HepG2 (cell line): ENCODE data around the gene SLC25A18. TPM values are rescaled to one million over a fixed set of nuclear protein-coding genes. Genes with fewer than 3 reads are reported as not detected.

Experiments
- ATF7-NPFF ChIP-seq: sonication (generic); formaldehyde crosslinking; IDR thresholded peaks from 2 replicates; pipeline ENCODE4 v1.8.1; 2023; ENCODE audit warnings: mild to moderate bottlenecking, low read depth, missing genetic modification reagents, moderate library complexity
- ATRX ChIP-seq: sonication (generic); formaldehyde crosslinking; IDR thresholded peaks from 2 replicates; pipeline ENCODE4 v1.4.0; 2020; ENCODE audit warnings: missing genetic modification reagents, borderline replicate concordance
- CSRNP2 ChIP-seq: sonication (generic); formaldehyde crosslinking; conservative IDR thresholded peaks from 2 replicates; pipeline ENCODE4 v1.8.0; 2022; ENCODE audit warnings: low read depth, missing genetic modification reagents
- DDIT3 ChIP-seq: sonication (generic); formaldehyde crosslinking; IDR thresholded peaks from 2 replicates; pipeline ENCODE4 v1.4.0; 2020; ENCODE audit warnings: mild to moderate bottlenecking, missing genetic modification reagents
- GATAD1 ChIP-seq: IDR thresholded peaks from 2 replicates; pipeline ENCODE4 v1.6.1; 2016; ENCODE audit warnings: missing genetic modification reagents, missing compliant biosample characterization
- HOXA7 ChIP-seq: sonication (generic); formaldehyde crosslinking; IDR thresholded peaks from 2 replicates; pipeline ENCODE4 v1.8.1; 2022; ENCODE audit warnings: mild to moderate bottlenecking, missing genetic modification reagents, moderate library complexity
- JUND ChIP-seq: sonication (generic); formaldehyde crosslinking; IDR thresholded peaks from 2 replicates; pipeline ENCODE4 v1.8.0; 2022; ENCODE audit warnings: mild to moderate bottlenecking, missing genetic modification reagents
- PLSCR1 ChIP-seq: sonication (generic); formaldehyde crosslinking; IDR thresholded peaks from 2 replicates; pipeline ENCODE4 v1.5.0; 2020; ENCODE audit warnings: missing genetic modification reagents, mild to moderate bottlenecking, borderline replicate concordance
- RCOR2 ChIP-seq: IDR thresholded peaks from 2 replicates; pipeline ENCODE4 v1.6.1; 2016; ENCODE audit warnings: missing biosample characterization, missing genetic modification reagents
- ZBTB34 ChIP-seq: sonication (generic); formaldehyde crosslinking; IDR thresholded peaks from 2 replicates; pipeline ENCODE4 v1.8.0; 2022; ENCODE audit warnings: mild to moderate bottlenecking, missing genetic modification reagents
- ZBTB43 ChIP-seq: sonication (generic); formaldehyde crosslinking; conservative IDR thresholded peaks from 2 replicates; pipeline ENCODE4 v1.4.0; 2020; ENCODE audit warnings: missing genetic modification reagents
- ZNF513 ChIP-seq: sonication (generic); formaldehyde crosslinking; conservative IDR thresholded peaks from 2 replicates; pipeline ENCODE4 v1.5.0; 2020; ENCODE audit warnings: missing genetic modification reagents
- ZNF687 ChIP-seq: sonication (generic); formaldehyde crosslinking; IDR thresholded peaks from 2 replicates; pipeline ENCODE4 v1.5.1; 2020; ENCODE audit warnings: mild to moderate bottlenecking, missing genetic modification reagents, moderate library complexity
- ZNF691 ChIP-seq: sonication (generic); formaldehyde crosslinking; IDR thresholded peaks from 2 replicates; pipeline ENCODE4 v1.4.0; 2020; ENCODE audit warnings: missing genetic modification reagents, low read depth, mild to moderate bottlenecking, borderline replicate concordance
- ZNF720 ChIP-seq: sonication (generic); formaldehyde crosslinking; IDR thresholded peaks from 2 replicates; pipeline ENCODE4 v1.4.0; 2020; ENCODE audit warnings: missing genetic modification reagents
- polyA plus RNA-seq, 8 experiments: library from polyadenylated mRNA; depleted of rRNA in 3 of 8; stranded (reverse) in 7 of 8; unstranded in 1 of 8; fragments of >200 nt; fragmentation: Illumina TruSeq in 4 of 8; extraction: Trizol in 4 of 8; gene quantifications; 2 replicates each; pipeline versions ENCODE4 v1.2.1 to v1.2.3, GENCODE V29; 2011 to 2016; ENCODE audit warnings: low read depth in 4 of 8, missing spikeins in 1 of 8, mixed read lengths in 1 of 8; ENCODE audit not compliant: insufficient read depth in 1 of 8
- total RNA-seq, 5 experiments: library from RNA; depleted of rRNA; stranded (reverse); fragments of >200 nt; fragmentation: Illumina TruSeq; extraction: Trizol; gene quantifications; 2 replicates each; pipeline ENCODE4 v1.2.3, GENCODE V29; 2016; ENCODE audit warnings: low read depth in 1 of 5

Gene SLC25A18
- total and polyA plus RNA-seq, 2 of the 13 experiments (the other 11 are each of a cell fraction or from before 2014, with no cell fraction given): 0.28 to 0.75 TPM

- TF ChIP-seq ATF7-NPFF (CRISPR knock-in tag) (peak; percentile 57; the same call in 1 of the 2 replicates), ZNF720 (no peak), GATAD1 (CRISPR knock-in tag) (peak; percentile 86), HOXA7 (CRISPR knock-in tag) (no peak), ZNF687 (CRISPR knock-in tag) (peak; percentile 92), ZBTB43 (CRISPR knock-in tag) (no peak), ZNF513 (no peak), CSRNP2 (no peak), ZBTB34 (CRISPR knock-in tag) (no peak), JUND (peak; percentile 76), DDIT3 (CRISPR knock-in tag) (no peak), PLSCR1 (CRISPR knock-in tag) (no peak), ZNF691 (CRISPR knock-in tag) (peak; percentile 20; the same call in 1 of the 2 replicates), RCOR2 (CRISPR knock-in tag) (no peak), ATRX (CRISPR knock-in tag) (no peak)
Measured at GRCh38 chr22:17638432-17639246, 75.3 kb downstream of the SLC25A18 start, which contains the start of gene BCL2L13 (continued).
